Measurements from ENCODE around the gene MECP2.

- TF ChIP-seq CTCF (IDR thresholded peaks at IDR 0.05) (no peak), POLR2A (IDR thresholded peaks at IDR 0.05) (no peak), EP300 (IDR thresholded peaks at IDR 0.05) (no peak), POLR2AphosphoS5 (IDR thresholded peaks at IDR 0.05) (no peak)
These were observed 122.7 kb downstream of the MECP2 start for GRCh38 chrX:153974726-153975286.
